Hematopoietic multipotent progenitor cell treated with erythropoietin and hydrocortisone succinate and interleukin-3 and kit ligand, for 15 days (in vitro differentiated cells): ENCODE results near the gene TSPAN9.

ENCODE experiments used
- DNase-seq: peaks from one replicate; pipeline ENCODE4 v3.0.0-alpha.2; 2015; ENCODE audit warnings: low spot score

TSPAN9 gene

GRCh38 chr12:3123729-3124128 is 46.5 kb downstream of the TSPAN9 start:
- DNase-seq, result no peak

- DNase-seq, result no peak
Measured at GRCh38 chr12:3124917-3125316, 47.7 kb downstream of the TSPAN9 start.

- no peak for DNase-seq
Measured at GRCh38 chr12:3125674-3126073, 48.5 kb downstream of the TSPAN9 start.

- DNase-seq, result no peak
Measured at GRCh38 chr12:3127832-3128231, 50.7 kb downstream of the TSPAN9 start.

- DNase-seq, result no peak
Measured at GRCh38 chr12:3128498-3129293, 51.5 kb downstream of the TSPAN9 start.

GRCh38 chr12:3129301-3130056 is 52.3 kb downstream of the TSPAN9 start:
- DNase-seq, result no peak

- DNase-seq, result no peak
Measured at GRCh38 chr12:3130057-3130830, 53.1 kb downstream of the TSPAN9 start.

GRCh38 chr12:3131129-3131528 is 54.0 kb downstream of the TSPAN9 start:
- DNase-seq, result no peak

- no peak for DNase-seq
Measured at GRCh38 chr12:3132636-3133404, 55.6 kb downstream of the TSPAN9 start.

GRCh38 chr12:3133405-3133783 is 56.2 kb downstream of the TSPAN9 start:
- no peak for DNase-seq

- no peak for DNase-seq
Measured at GRCh38 chr12:3134126-3134525, 56.9 kb downstream of the TSPAN9 start.

- DNase-seq, result no peak
Measured at GRCh38 chr12:3134526-3135135, 57.5 kb downstream of the TSPAN9 start.

- peak; percentile 54 for DNase-seq
Measured at GRCh38 chr12:3135522-3136461, 58.6 kb downstream of the TSPAN9 start.

GRCh38 chr12:3136641-3137267 is 59.6 kb downstream of the TSPAN9 start:
- no peak for DNase-seq

- no peak for DNase-seq
Measured at GRCh38 chr12:3137268-3137781, 60.1 kb downstream of the TSPAN9 start.

- DNase-seq, result no peak
Measured at GRCh38 chr12:3137814-3138445, 60.8 kb downstream of the TSPAN9 start.

GRCh38 chr12:3138941-3139511 is 61.8 kb downstream of the TSPAN9 start:
- DNase-seq, result no peak

- DNase-seq, result no peak
Measured at GRCh38 chr12:3139760-3140159, 62.6 kb downstream of the TSPAN9 start.

- DNase-seq, result no peak
Measured at GRCh38 chr12:3140284-3140683, 63.1 kb downstream of the TSPAN9 start.
